ENCODE measurements around the gene TBL2. TPM values are rescaled to one million over a fixed set of nuclear protein-coding genes. Genes with fewer than 3 reads are reported as not detected.
"Not testable (repeated sequence)": the region's sequence is repeated elsewhere in the genome, so short reads cannot be mapped to it uniquely, and the experiment has no call there.

TBL2 gene
- total and polyA plus RNA-seq, 2 of the 4 experiments (the other 2 are of a cell fraction), result 72.6 to 94.1 TPM

DNA sequence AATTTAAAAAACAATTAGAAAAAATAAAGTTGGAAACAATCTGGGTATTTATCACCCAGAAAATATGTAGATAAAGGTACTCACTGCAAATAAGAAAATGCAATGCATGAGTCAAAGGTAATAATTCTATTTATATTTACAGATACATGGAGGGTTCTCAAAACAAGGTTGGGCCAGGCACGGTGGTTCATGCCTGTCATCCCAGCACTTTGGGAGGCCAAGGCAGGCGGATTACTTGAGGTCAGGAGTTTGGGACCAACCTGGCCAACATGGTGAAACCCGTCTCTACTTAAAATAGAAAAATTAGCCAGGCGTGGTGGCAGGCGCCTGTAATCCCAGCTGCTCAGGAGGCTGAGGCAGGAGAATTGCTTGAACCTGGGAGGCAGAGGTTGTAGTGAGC lies 28.3 kb downstream of the TBL2 start:
- BruUV-seq (replicated peaks); H2AK9ac ChIP-seq (replicated peaks; ENCODE audit: low read depth, low read length, poor library complexity); H3K9me1 ChIP-seq (ENCODE audit: insufficient read depth, low read length); H3K9me3 ChIP-seq (ENCODE audit: control insufficient read depth, insufficient read depth, low read length); H3K4me3 ChIP-seq (ENCODE audit: insufficient read depth, low read depth, low read length); POLR2A ChIA-PET (ENCODE audit: unreplicated experiment); H3K4me1 ChIP-seq (ENCODE audit: control insufficient read depth, insufficient read depth, low read length); H2AK5ac ChIP-seq (ENCODE audit: low read depth, low read length); H2AFZ ChIP-seq (replicated peaks; ENCODE audit: low read length, poor library complexity); CTCF ChIA-PET; H4K91ac ChIP-seq (ENCODE audit: insufficient read depth, low read depth, low read length); H2BK5ac ChIP-seq (ENCODE audit: low read depth, low read length, poor library complexity, severe bottlenecking); H3K4me2 ChIP-seq (ENCODE audit: low read depth, low read length); H2BK20ac ChIP-seq (ENCODE audit: low read depth, low read length); H4K5ac ChIP-seq (ENCODE audit: low read depth, low read length); H3K18ac ChIP-seq (ENCODE audit: low read depth, low read length); H3K56ac ChIP-seq (ENCODE audit: extremely low read depth, insufficient read depth, low read length); DNase-seq; H3K27me3 ChIP-seq (ENCODE audit: control insufficient read depth, insufficient read depth, low read length); H4K8ac ChIP-seq (ENCODE audit: low read depth in 2 of 2, low read length in 2 of 2); H3K4ac ChIP-seq (ENCODE audit: low read depth, low read length); dilution Hi-C loops (cut with HindIII; ENCODE audit: low sequenced_read_pairs, unreplicated experiment); H2BK120ac ChIP-seq (ENCODE audit: low read depth, low read length); H3K9ac ChIP-seq (ENCODE audit: low read depth, low read length); in situ Hi-C loops (cut with MboI; ENCODE audit: low sequenced_read_pairs); intact Hi-C loops (cut with micrococcal nuclease); H3K14ac ChIP-seq (replicated peaks; ENCODE audit: low read depth, low read length); H3K23ac ChIP-seq (ENCODE audit: low read depth, low read length); H2BK15ac ChIP-seq (ENCODE audit: low read depth, low read length); H3K27ac ChIP-seq (ENCODE audit: insufficient read depth, low read length); ATAC-seq (ENCODE audit: low read depth): not testable (repeated sequence)
- Histone ChIP-seq H4K20me1 (ENCODE audit: insufficient read depth, low read length) (peaks cover 32% of the 10 kb centered on the region), H3K36me3 (ENCODE audit: control insufficient read depth, insufficient read depth, low read length) (peaks cover 24% of the 10 kb centered on the region), H3K79me1 (ENCODE audit: low read depth in 1 of 2, low read length in 2 of 2) (peaks cover 29 to 79% of the 10 kb centered on the region in 2 experiments)
- 90% methylated on average over 2 of the region's 5 CpGs; no CpG with 5 or more reads in 1 of the 2 experiments for WGBS, 2 experiments (ENCODE audit: extremely low coverage in 2 of 2, insufficient read length in 1 of 2)

All from IMR-90 (cell line).